ENCODE data around the gene BMP8B. TPM values are rescaled to one million over a fixed set of nuclear protein-coding genes. Genes with fewer than 3 reads are reported as not detected.

Gene BMP8B, protein sequence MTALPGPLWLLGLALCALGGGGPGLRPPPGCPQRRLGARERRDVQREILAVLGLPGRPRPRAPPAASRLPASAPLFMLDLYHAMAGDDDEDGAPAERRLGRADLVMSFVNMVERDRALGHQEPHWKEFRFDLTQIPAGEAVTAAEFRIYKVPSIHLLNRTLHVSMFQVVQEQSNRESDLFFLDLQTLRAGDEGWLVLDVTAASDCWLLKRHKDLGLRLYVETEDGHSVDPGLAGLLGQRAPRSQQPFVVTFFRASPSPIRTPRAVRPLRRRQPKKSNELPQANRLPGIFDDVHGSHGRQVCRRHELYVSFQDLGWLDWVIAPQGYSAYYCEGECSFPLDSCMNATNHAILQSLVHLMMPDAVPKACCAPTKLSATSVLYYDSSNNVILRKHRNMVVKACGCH
- 0.01 TPM in 2 replicates for polyA plus RNA-seq (2013)

DNA sequence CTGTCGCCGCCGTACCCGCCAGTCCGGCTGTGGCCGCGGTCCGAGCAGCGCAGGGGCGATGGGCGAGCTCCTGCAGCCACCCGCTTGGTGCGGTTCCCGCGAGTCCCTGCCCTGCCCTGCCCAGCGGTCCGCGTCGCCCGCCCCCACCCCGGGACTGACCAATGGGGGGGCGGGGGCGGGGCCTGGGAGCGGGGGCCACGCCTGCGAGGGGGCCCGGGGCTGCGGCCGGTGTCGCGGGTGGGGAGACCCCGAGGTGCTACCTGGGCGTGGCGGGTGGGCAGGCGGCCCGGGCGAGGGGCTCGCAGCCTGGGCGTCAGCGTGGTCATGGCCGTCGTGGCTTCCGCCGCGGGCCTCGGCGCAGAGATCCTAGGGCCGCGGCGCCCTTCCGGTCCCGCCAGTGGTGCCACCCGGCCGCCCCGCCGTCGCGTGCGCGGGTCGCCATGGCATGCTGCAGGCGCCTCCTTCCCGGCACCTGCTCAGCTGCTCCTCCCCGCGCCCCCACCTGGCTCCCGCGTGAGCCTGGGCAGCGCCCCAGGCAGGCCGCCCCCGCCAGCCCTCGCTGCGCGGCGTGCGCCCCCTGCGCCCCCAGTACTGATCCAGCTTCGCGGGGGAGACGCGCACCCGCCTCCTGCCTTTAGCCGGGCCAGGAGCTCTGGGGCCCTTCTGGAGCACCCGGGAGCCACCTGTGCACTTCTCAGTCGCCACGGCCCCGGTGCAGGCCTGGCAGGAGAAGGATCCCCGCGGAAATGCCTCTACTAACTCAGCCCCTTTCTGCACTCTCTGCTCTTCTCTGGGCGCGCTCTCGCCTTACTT, at the start of gene BMP8B:
BMP8B (minus strand) TSS at position 108 of the 813 bp plus-strand sequence. CDS start 380 bp downstream, outside the sequence.
- no CpG with 5 or more reads among the region's 91 CpGs for WGBS (ENCODE audit: extremely low coverage, insufficient coverage, insufficient read length)
- Histone ChIP-seq H3K18ac (ENCODE audit: low read length) (no peak within 1 kb of the TSS), H3K9me3 (ENCODE audit: insufficient read depth, low read depth, low read length) (peaks cover 5% of the 10 kb centered on the region), H4K12ac (ENCODE audit: low read depth, low read length) (no peak within 1 kb of the TSS), H3K4me2 (ENCODE audit: low read length) (peak within 1 kb of the TSS; percentile 68), H2BK12ac (ENCODE audit: low read length) (no peak within 1 kb of the TSS), H2BK5ac (ENCODE audit: low read depth, low read length, poor library complexity) (no peak within 1 kb of the TSS), H3K4me1 (ENCODE audit: control insufficient read depth in 1 of 2, insufficient read depth in 2 of 2, low read length in 2 of 2) (peaks cover 0 to 6% of the 10 kb centered on the region in 2 experiments), H3K9ac (ENCODE audit: low read length) (no peak within 1 kb of the TSS), H3K36me3 (ENCODE audit: control insufficient read depth in 1 of 2, insufficient read depth in 2 of 2, low read length in 2 of 2) (no peaks in the 10 kb centered on the region), H4K91ac (ENCODE audit: low read depth, low read length) (no peak within 1 kb of the TSS), H3K14ac (ENCODE audit: low read length) (no peak within 1 kb of the TSS), H3K4ac (ENCODE audit: low read depth, low read length) (no peak within 1 kb of the TSS), H3K79me2 (ENCODE audit: control insufficient read depth, insufficient read depth, low read length, poor library complexity) (no peaks in the 10 kb centered on the region), H4K8ac (ENCODE audit: low read depth, low read length) (no peak within 1 kb of the TSS), H3K79me1 (ENCODE audit: low read length) (no peaks in the 10 kb centered on the region), H3K27ac (ENCODE audit: low read depth, low read length) (no peak within 1 kb of the TSS), H2AFZ (ENCODE audit: insufficient read depth, low read length, poor library complexity) (no peak within 1 kb of the TSS), H2BK120ac (ENCODE audit: insufficient read depth, low read length, poor library complexity) (no peak within 1 kb of the TSS), H3K27me3 (ENCODE audit: insufficient read depth, low read length) (peaks cover 37% of the 10 kb centered on the region), H2AK5ac (ENCODE audit: low read length) (no peak within 1 kb of the TSS), H3K4me3 (ENCODE audit: low read depth, low read length) (peak within 1 kb of the TSS; percentile 63), H3K23ac (ENCODE audit: low read length) (no peak within 1 kb of the TSS)
- DNase-seq, result peak in 1 of 2 donors; percentile 53

DNA sequence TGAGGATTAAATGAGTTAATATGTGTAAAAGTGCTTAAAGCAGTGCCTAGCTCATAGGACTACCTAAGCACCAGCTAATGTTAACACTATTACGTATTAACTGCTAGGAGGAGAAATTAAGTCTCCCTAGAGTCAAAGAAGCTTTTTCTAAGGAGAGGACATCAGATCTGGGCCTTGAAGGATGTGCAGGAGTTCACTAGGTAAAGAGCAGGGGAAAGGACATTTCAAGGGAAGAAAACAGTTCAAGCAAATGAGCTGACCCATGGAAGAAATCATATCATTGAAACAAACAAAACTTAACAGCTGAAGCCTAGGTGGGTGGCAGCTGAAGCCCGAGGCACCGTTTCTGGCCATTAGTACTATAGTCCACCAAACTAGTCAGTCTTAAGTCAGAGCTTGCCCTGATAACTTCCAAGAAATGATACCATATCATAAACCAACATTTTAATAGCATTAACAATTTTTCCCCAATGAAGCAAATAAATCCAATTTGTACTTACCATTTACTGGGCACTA, 48.0 kb upstream of the BMP8B start:
- Histone ChIP-seq H4K8ac (ENCODE audit: low read depth, low read length) (no peak overlapping the region), H3K4me1 (ENCODE audit: control insufficient read depth in 1 of 2, insufficient read depth in 2 of 2, low read length in 2 of 2) (peaks cover 0 to 2% of the 10 kb centered on the region in 2 experiments), H3K4me2 (ENCODE audit: low read length) (no peak overlapping the region), H3K27ac (ENCODE audit: low read depth, low read length) (no peak overlapping the region), H3K4ac (ENCODE audit: low read depth, low read length) (no peak overlapping the region), H3K79me2 (ENCODE audit: control insufficient read depth, insufficient read depth, low read length, poor library complexity) (no peaks in the 10 kb centered on the region), H3K27me3 (ENCODE audit: insufficient read depth, low read length) (no peaks in the 10 kb centered on the region), H2BK12ac (ENCODE audit: low read length) (no peak overlapping the region), H3K36me3 (ENCODE audit: control insufficient read depth in 1 of 2, insufficient read depth in 2 of 2, low read length in 2 of 2) (peaks cover 3 to 12% of the 10 kb centered on the region in 2 experiments), H2AK5ac (ENCODE audit: low read length) (no peak overlapping the region), H2AFZ (ENCODE audit: insufficient read depth, low read length, poor library complexity) (no peak overlapping the region), H3K79me1 (ENCODE audit: low read length) (no peaks in the 10 kb centered on the region), H4K91ac (ENCODE audit: low read depth, low read length) (no peak overlapping the region), H3K18ac (ENCODE audit: low read length) (no peak overlapping the region), H4K12ac (ENCODE audit: low read depth, low read length) (no peak overlapping the region), H3K9ac (ENCODE audit: low read length) (no peak overlapping the region), H3K4me3 (ENCODE audit: low read depth, low read length) (no peak overlapping the region), H2BK120ac (ENCODE audit: insufficient read depth, low read length, poor library complexity) (no peak overlapping the region), H3K14ac (ENCODE audit: low read length) (no peak overlapping the region), H3K23ac (ENCODE audit: low read length) (no peak overlapping the region), H3K9me3 (ENCODE audit: insufficient read depth, low read depth, low read length) (no peaks in the 10 kb centered on the region), H2BK5ac (ENCODE audit: low read depth, low read length, poor library complexity) (no peak overlapping the region)
- no peak for DNase-seq
- WGBS (ENCODE audit: extremely low coverage, insufficient coverage, insufficient read length), result no CpG with 5 or more reads among the region's 3 CpGs

DNA sequence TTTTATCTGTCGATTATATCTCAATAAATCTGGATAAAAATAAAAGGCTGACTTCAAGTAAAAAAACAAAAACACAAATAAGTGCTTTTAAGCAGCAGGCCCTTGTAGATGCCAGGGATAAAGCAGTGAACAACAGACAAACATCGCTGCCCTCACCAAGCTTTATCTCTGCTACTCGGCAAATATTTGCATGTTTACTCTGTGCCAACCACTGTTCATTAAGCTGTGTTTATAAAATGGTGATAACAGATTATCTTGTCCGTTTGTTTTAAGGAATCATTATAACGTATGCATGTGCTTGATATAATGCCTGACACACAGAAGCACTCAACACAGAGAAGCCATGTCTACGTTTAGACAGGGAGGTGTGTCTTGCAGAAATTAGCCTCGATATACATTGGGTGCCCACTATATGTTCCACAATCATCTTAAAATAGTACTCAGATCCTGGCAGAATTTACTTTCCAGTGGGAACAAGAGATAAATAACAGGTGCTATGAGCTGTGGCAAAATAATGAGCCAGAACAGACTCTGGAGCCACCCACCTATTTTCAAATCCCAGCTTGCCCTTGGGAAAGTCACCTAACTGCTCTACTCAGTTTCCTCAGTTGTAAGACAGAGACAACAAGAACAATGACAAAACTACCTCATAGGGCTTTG, 47.4 kb upstream of the BMP8B start:
- Histone ChIP-seq H2BK120ac (ENCODE audit: insufficient read depth, low read length, poor library complexity) (no peak overlapping the region), H4K91ac (ENCODE audit: low read depth, low read length) (no peak overlapping the region), H3K36me3 (ENCODE audit: control insufficient read depth in 1 of 2, insufficient read depth in 2 of 2, low read length in 2 of 2) (peaks cover 3 to 9% of the 10 kb centered on the region in 2 experiments), H3K27ac (ENCODE audit: low read depth, low read length) (no peak overlapping the region), H3K79me1 (ENCODE audit: low read length) (no peaks in the 10 kb centered on the region), H2AK5ac (ENCODE audit: low read length) (no peak overlapping the region), H2BK12ac (ENCODE audit: low read length) (no peak overlapping the region), H3K4me3 (ENCODE audit: low read depth, low read length) (no peak overlapping the region), H3K4me2 (ENCODE audit: low read length) (no peak overlapping the region), H2BK5ac (ENCODE audit: low read depth, low read length, poor library complexity) (no peak overlapping the region), H4K8ac (ENCODE audit: low read depth, low read length) (no peak overlapping the region), H4K12ac (ENCODE audit: low read depth, low read length) (no peak overlapping the region), H3K18ac (ENCODE audit: low read length) (no peak overlapping the region), H2AFZ (ENCODE audit: insufficient read depth, low read length, poor library complexity) (no peak overlapping the region), H3K27me3 (ENCODE audit: insufficient read depth, low read length) (no peaks in the 10 kb centered on the region), H3K79me2 (ENCODE audit: control insufficient read depth, insufficient read depth, low read length, poor library complexity) (no peaks in the 10 kb centered on the region), H3K4me1 (ENCODE audit: control insufficient read depth in 1 of 2, insufficient read depth in 2 of 2, low read length in 2 of 2) (peaks cover 0 to 4% of the 10 kb centered on the region in 2 experiments), H3K4ac (ENCODE audit: low read depth, low read length) (no peak overlapping the region), H3K9ac (ENCODE audit: low read length) (no peak overlapping the region), H3K14ac (ENCODE audit: low read length) (no peak overlapping the region), H3K23ac (ENCODE audit: low read length) (no peak overlapping the region), H3K9me3 (ENCODE audit: insufficient read depth, low read depth, low read length) (no peaks in the 10 kb centered on the region)
- no CpG with 5 or more reads among the region's 7 CpGs for WGBS (ENCODE audit: extremely low coverage, insufficient coverage, insufficient read length)
- no peak for DNase-seq

DNA sequence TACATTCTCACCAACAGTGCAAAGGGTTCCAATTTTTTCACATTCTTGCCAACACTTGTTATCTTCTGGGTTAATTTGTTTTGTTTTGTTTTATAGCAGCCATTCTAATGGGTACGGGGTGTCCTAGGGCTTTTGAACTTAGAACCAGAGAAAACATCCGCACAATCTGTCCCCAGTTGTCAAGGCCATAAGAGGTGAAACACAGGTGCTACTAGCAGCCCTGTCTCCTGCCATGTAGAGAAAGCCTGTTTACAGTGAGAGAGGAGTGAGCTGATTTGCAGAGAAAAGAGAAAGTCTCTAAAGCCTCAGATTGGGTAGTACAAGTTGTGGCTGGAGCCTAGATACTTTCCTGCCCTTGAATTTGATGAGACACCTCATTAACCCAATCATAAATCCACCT, 46.4 kb upstream of the BMP8B start:
- Histone ChIP-seq H3K79me2 (ENCODE audit: control insufficient read depth, insufficient read depth, low read length, poor library complexity) (peaks cover 2% of the 10 kb centered on the region), H2AK5ac (ENCODE audit: low read length) (no peak overlapping the region), H4K8ac (ENCODE audit: low read depth, low read length) (no peak overlapping the region), H3K79me1 (ENCODE audit: low read length) (peaks cover 4% of the 10 kb centered on the region), H3K9ac (ENCODE audit: low read length) (no peak overlapping the region), H2BK12ac (ENCODE audit: low read length) (no peak overlapping the region), H3K4ac (ENCODE audit: low read depth, low read length) (no peak overlapping the region), H3K9me3 (ENCODE audit: insufficient read depth, low read depth, low read length) (no peaks in the 10 kb centered on the region), H3K23ac (ENCODE audit: low read length) (no peak overlapping the region), H4K12ac (ENCODE audit: low read depth, low read length) (no peak overlapping the region), H2AFZ (ENCODE audit: insufficient read depth, low read length, poor library complexity) (no peak overlapping the region), H3K27me3 (ENCODE audit: insufficient read depth, low read length) (no peaks in the 10 kb centered on the region), H3K27ac (ENCODE audit: low read depth, low read length) (no peak overlapping the region), H3K36me3 (ENCODE audit: control insufficient read depth in 1 of 2, insufficient read depth in 2 of 2, low read length in 2 of 2) (peaks cover 3 to 9% of the 10 kb centered on the region in 2 experiments), H2BK5ac (ENCODE audit: low read depth, low read length, poor library complexity) (no peak overlapping the region), H3K4me1 (ENCODE audit: control insufficient read depth in 1 of 2, insufficient read depth in 2 of 2, low read length in 2 of 2) (peaks cover 6 to 9% of the 10 kb centered on the region in 2 experiments), H2BK120ac (ENCODE audit: insufficient read depth, low read length, poor library complexity) (no peak overlapping the region), H3K18ac (ENCODE audit: low read length) (no peak overlapping the region), H4K91ac (ENCODE audit: low read depth, low read length) (no peak overlapping the region), H3K4me2 (ENCODE audit: low read length) (no peak overlapping the region), H3K14ac (ENCODE audit: low read length) (no peak overlapping the region), H3K4me3 (ENCODE audit: low read depth, low read length) (no peak overlapping the region)
- DNase-seq, result no peak
- no CpG with 5 or more reads among the region's 2 CpGs for WGBS (ENCODE audit: extremely low coverage, insufficient coverage, insufficient read length)
